ENCODE measurements around the gene SMTNL1. TPM values are rescaled to one million over a fixed set of nuclear protein-coding genes. Genes with fewer than 3 reads are reported as not detected.

Gene SMTNL1
- total RNA-seq, 4 donors from 2014 or later = not detected

GRCh38 chr11:57541169-57541568 is 3.8 kb downstream of the SMTNL1 start:
- TF ChIP-seq CTCF (IDR thresholded peaks at IDR 0.05; ENCODE audit: low read depth) = no peak

GRCh38 chr11:57542582-57542981 is 5.2 kb downstream of the SMTNL1 start:
- no peak for TF ChIP-seq CTCF (IDR thresholded peaks at IDR 0.05; ENCODE audit: low read depth)

GRCh38 chr11:57543593-57543992 is 6.2 kb downstream of the SMTNL1 start:
- no peak for TF ChIP-seq CTCF (IDR thresholded peaks at IDR 0.05; ENCODE audit: low read depth)

GRCh38 chr11:57544566-57544965 is 7.2 kb downstream of the SMTNL1 start:
- no peak for TF ChIP-seq CTCF (IDR thresholded peaks at IDR 0.05; ENCODE audit: low read depth)

- no peak for TF ChIP-seq CTCF (IDR thresholded peaks at IDR 0.05; ENCODE audit: low read depth)
Measured at GRCh38 chr11:57545883-57546282, 8.5 kb downstream of the SMTNL1 start.

- TF ChIP-seq CTCF (IDR thresholded peaks at IDR 0.05; ENCODE audit: low read depth) = no peak
Measured at GRCh38 chr11:57546451-57546850, 9.1 kb downstream of the SMTNL1 start.

- no peak for TF ChIP-seq CTCF (IDR thresholded peaks at IDR 0.05; ENCODE audit: low read depth)
Measured at GRCh38 chr11:57546869-57547475, 9.6 kb downstream of the SMTNL1 start.
